Activated CD8-positive, alpha-beta memory T cell treated with anti-CD3 and anti-CD28 coated beads for 48 hours (primary cell): Measurements from ENCODE around the gene SERPINA1.

Experiments used
- DNase-seq, 3 experiments: peaks; one replicate each; pipeline ENCODE4 v3.0.0-alpha.2; 2020; ENCODE audit warnings: low read depth in 2 of 3, low spot score in 2 of 3

SERPINA1 gene

DNA sequence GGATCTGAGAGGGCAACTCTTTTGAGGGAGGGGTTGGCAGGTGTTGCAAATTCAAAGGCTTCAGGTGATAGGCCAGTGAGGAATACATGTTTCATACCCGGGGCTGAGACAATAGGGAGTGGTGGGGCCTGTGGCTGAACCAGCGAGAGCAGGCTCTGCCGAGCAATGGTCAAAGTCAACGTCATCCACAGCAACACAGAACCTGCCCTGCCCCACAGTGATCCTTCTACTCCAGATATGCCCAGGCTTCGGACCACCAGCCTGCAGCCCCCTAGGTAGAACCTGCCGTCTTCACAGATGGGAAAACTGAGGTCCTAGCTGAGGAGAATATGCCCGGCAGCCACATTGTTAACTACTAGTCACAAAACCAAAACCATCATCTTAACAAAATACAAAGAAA lies 4.1 kb downstream of the SERPINA1 start:
- no peak for DNase-seq

- no peak for DNase-seq
Measured at GRCh38 chr14:94383777-94384176, 4.6 kb downstream of the SERPINA1 start.

GRCh38 chr14:94382716-94383596 lies 5.4 kb downstream of the SERPINA1 start:
- no peak for DNase-seq

GRCh38 chr14:94382099-94382715 lies 6.2 kb downstream of the SERPINA1 start:
- DNase-seq: no peak

DNA sequence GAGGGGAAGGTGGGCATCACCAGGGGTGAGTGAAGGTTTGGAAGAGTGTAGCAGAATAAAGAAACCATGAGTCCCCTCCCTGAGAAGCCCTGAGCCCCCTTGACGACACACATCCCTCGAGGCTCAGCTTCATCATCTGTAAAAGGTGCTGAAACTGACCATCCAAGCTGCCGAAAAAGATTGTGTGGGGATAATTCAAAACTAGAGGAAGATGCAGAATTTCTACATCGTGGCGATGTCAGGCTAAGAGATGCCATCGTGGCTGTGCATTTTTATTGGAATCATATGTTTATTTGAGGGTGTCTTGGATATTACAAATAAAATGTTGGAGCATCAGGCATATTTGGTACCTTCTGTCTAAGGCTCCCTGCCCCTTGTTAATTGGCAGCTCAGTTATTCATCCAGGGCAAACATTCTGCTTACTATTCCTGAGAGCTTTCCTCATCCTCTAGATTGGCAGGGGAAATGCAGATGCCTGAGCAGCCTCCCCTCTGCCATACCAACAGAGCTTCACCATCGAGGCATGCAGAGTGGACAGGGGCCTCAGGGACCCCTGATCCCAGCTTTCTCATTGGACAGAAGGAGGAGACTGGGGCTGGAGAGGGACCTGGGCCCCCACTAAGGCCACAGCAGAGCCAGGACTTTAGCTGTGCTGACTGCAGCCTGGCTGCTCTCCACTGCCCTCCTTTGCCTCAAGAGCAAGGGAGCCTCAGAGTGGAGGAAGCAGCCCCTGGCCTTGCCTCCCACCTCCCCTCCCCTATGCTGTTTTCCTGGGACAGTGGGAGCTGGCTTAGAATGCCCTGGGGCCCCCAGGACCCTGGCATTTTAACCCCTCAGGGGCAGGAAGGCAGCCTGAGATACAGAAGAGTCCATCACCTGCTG lies 7.0 kb downstream of the SERPINA1 start:
- no peak for DNase-seq

- DNase-seq: no peak
Measured at GRCh38 chr14:94380225-94381148, 7.9 kb downstream of the SERPINA1 start.

DNA sequence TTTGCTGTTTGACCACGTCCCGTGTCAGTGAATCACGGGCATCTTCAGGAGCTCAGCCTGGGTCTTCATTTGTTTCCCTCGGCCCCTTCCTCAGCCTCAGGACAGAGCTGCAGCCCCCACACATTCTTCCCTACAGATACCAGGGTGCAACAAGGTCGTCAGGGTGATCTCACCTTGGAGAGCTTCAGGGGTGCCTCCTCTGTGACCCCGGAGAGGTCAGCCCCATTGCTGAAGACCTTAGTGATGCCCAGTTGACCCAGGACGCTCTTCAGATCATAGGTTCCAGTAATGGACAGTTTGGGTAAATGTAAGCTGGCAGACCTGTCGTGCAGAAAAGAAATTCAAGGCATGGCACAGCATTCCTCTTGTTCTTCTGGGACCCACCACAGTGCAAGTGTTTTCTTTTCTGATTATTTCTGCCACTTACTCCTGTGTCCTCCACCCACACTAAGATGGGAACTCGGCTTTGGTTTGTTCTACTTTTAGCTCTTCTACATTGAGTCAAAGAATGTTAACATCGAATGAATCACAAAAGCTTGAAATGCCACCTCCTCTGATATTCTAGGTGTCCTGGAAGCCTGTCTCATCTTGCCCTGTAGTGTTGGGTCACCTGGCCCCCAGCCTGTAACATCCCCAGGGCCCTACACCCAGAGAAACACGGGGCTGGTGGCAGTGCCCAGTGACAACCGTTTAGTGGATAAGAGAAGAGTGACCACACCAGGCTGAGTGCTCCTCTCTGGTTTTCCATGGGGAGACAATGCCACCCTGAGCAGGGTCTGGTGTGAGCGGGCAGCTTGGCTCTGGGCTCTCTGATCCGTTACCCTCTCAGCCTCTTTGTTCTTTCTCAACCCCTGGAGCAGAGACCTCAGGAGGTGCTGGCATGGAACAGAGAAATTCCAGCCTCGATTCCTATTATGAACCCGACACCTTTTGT lies 8.8 kb downstream of the SERPINA1 start:
- DNase-seq: no peak

- no peak for DNase-seq
Measured at GRCh38 chr14:94378527-94379290, 9.7 kb downstream of the SERPINA1 start.

DNA sequence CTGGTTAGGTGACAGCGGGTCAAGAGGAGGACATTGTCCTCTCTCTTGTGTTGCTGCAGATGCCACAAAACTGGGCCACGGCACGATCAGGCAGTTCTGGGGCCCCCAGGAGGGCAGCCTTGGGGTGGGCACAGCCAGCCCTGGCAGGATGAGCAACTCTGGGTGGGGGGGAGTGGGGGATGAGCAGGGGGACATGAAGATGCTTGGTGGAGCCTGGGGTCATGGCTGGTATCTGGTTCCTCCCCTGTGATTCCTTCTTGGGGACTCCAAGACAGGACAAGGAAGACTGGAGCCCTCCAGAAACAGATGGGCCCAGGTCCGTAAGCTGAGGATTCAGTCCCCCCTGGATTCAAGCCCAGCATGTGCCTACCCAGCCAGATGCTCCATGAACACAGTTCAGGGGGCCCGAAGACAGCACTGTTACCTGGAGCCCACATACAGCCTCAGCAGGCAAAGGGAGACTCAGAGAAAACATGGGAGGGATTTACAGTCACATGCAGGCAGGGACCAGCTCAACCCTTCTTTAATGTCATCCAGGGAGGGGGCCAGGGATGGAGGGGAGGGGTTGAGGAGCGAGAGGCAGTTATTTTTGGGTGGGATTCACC lies 10.4 kb downstream of the SERPINA1 start:
- no peak for DNase-seq

DNA sequence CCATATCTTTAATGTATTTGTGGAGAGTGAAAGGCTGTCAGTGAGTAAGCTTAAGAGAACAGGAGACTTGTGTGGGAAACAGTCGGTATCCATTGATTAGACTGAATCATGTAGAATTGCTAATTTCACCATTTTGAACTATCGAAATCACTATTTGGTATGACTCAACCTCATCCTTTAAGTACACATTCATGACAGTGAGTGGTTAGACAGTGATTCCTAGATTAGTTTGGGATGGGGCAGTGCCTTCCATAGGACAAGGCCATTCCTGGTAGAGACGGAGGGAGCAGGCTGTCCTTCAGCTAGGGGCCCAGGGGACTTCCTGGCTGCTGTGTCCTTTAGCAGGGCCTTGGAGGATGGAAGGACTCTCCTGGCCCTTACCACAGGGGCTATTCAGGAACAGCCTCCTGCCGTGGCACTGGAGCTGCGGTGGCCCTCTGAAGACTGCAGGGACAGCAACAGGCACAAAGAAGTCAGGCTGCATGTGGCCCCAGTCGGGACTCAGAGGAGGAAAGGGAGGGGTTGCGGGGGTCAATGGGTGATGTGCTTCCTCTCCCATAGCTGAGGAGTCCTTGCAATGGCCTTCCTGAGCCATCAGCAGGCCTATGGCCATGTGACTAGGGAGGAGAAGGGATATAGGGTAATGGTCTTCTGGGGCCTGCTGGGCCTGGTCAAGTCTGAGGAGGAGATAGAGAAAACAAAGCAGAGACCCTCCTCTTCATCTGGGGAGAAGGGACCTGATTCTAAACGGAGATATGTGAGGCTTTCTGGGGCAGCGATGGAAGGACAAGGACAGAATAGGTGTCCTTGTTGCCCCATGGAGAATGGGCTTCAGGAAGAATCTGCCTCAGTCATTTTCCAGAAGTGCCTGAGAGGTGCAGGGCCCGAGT lies 11.2 kb downstream of the SERPINA1 start:
- DNase-seq: no peak

- no peak for DNase-seq
Measured at GRCh38 chr14:94376108-94376975, 12.1 kb downstream of the SERPINA1 start.

- DNase-seq: no peak
Measured at GRCh38 chr14:94375552-94376107, 12.8 kb downstream of the SERPINA1 start.

DNA sequence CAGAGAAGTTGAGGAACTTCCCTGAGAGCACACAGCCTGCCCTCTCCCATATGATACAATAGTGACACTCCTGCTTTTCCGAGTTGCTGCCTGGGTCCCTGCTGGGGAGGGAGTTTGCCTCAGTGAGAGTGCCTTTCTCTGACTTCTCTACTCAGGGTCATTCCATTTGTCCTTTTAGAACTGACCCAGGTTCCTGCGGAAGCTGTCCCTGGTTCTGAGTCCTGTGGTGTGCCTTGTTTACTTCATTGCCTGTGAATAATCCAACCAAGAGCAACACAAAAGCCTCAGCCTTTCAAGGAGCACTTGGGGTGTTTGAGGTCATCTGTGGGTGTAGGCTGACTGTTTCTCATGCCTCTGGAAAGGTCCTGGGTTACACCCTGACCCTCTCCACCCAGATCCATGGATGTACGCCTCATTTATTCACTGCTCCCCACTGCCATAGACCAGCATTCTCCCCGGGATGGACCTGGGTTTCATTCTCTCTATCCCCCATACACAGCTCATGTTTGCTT lies 13.6 kb downstream of the SERPINA1 start:
- DNase-seq: no peak

GRCh38 chr14:94374116-94374515 lies 14.3 kb downstream of the SERPINA1 start:
- no peak for DNase-seq

DNA sequence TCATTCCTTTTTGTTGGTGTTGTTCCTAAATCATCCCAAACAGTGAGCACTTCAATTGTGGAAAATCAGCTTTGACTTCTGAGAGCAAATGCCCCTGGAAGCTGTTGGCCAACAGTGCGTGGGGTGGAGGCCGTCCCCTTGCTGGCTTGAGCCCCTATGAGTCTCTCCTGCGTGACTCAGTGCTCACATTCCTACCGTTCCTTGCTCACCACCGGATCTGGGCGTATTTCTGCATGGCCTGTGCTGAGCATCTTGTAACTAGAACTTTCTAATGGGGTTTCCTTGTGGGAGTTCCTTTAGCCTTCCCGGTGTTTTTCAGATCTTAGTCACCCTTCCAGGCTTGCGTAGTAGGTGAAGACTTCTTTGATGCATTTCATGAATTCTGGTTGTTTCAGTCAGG lies 14.7 kb downstream of the SERPINA1 start:
- DNase-seq: no peak
